ENCODE measurements around the gene EDRF1.

The EDRF1 gene

GRCh38 chr10:125721035-125721434 is 1.5 kb downstream of the EDRF1 start:
- H3K4me1 ChIP-seq = no peaks in the 10 kb centered on the region
- TF ChIP-seq CTCF (IDR thresholded peaks at IDR 0.05; ENCODE audit: low read depth, low read length) = no peak
- DNase-seq = no peak
- H3K27me3 ChIP-seq = no peaks in the 10 kb centered on the region
- no peaks in the 10 kb centered on the region for H3K9me3 ChIP-seq
- H3K4me3 ChIP-seq (ENCODE audit: low read depth, low read length) = no peak overlapping the region; the same call in 1 of the 2 replicates
- peaks cover 38% of the 10 kb centered on the region for H3K36me3 ChIP-seq

DNA sequence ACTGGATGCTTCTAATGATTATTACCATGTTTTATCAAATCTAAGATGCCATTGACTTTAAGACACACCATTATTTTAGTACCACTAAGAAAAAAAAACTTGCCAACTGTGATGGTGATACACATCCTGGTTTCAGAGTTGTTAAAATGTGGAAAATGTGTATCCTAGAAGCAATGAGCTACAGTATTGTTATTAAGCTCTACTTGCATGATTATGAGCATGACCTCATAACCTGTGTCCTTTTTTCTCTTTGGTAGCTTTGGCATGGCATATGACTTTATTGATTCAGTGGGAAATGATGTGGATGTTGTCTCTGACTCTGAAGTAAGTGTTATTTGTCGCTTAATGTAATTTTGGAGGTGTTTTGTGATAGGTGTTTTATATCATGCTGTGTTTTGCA is 3.3 kb downstream of the EDRF1 start:
- H3K4me1 ChIP-seq = no peaks in the 10 kb centered on the region
- peaks cover 55% of the 10 kb centered on the region for H3K36me3 ChIP-seq
- TF ChIP-seq CTCF (IDR thresholded peaks at IDR 0.05; ENCODE audit: low read depth, low read length) = no peak
- H3K27me3 ChIP-seq = no peaks in the 10 kb centered on the region
- no peak overlapping the region for H3K4me3 ChIP-seq (ENCODE audit: low read depth, low read length)
- no peaks in the 10 kb centered on the region for H3K9me3 ChIP-seq
- no peak for DNase-seq

GRCh38 chr10:125726914-125727313 is 7.4 kb downstream of the EDRF1 start:
- Histone ChIP-seq H3K36me3 (peaks cover 78% of the 10 kb centered on the region), H3K4me3 (ENCODE audit: low read depth, low read length) (no peak overlapping the region), H3K4me1 (no peaks in the 10 kb centered on the region), H3K9me3 (no peaks in the 10 kb centered on the region), H3K27me3 (no peaks in the 10 kb centered on the region)
- DNase-seq = no peak
- TF ChIP-seq CTCF (IDR thresholded peaks at IDR 0.05; ENCODE audit: low read depth, low read length) = no peak

DNA sequence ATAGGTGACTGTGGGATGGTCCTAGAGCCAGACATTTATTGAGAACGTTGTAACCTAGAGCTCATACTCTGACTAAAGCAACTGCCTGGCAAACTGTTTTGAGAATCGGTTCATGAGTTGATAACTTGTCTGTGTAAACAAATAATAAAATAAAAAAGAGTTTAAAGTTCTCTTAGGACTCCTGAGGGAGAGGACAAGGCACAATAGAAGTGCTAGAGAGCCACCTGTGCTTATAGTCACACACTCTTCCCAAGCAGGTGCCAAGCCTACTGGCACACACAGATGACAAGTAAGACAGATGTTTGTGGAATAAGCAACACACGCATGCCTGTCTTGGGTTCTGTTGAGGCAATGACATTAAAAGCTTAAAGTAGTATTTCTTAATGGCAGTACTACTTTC is 7.9 kb downstream of the EDRF1 start:
- H3K36me3 ChIP-seq = peaks cover 76% of the 10 kb centered on the region
- no peaks in the 10 kb centered on the region for H3K27me3 ChIP-seq
- no peak overlapping the region for H3K4me3 ChIP-seq (ENCODE audit: low read depth, low read length)
- no peaks in the 10 kb centered on the region for H3K9me3 ChIP-seq
- DNase-seq = no peak
- TF ChIP-seq CTCF (IDR thresholded peaks at IDR 0.05; ENCODE audit: low read depth, low read length) = no peak
- H3K4me1 ChIP-seq = no peaks in the 10 kb centered on the region

GRCh38 chr10:125734148-125734547 is 14.6 kb downstream of the EDRF1 start:
- no peak for TF ChIP-seq CTCF (IDR thresholded peaks at IDR 0.05; ENCODE audit: low read depth, low read length)
- H3K4me3 ChIP-seq (ENCODE audit: low read depth, low read length) = no peak overlapping the region
- H3K27me3 ChIP-seq = no peaks in the 10 kb centered on the region
- no peaks in the 10 kb centered on the region for H3K4me1 ChIP-seq
- no peak for DNase-seq
- H3K36me3 ChIP-seq = peaks cover 75% of the 10 kb centered on the region
- H3K9me3 ChIP-seq = no peaks in the 10 kb centered on the region

DNA sequence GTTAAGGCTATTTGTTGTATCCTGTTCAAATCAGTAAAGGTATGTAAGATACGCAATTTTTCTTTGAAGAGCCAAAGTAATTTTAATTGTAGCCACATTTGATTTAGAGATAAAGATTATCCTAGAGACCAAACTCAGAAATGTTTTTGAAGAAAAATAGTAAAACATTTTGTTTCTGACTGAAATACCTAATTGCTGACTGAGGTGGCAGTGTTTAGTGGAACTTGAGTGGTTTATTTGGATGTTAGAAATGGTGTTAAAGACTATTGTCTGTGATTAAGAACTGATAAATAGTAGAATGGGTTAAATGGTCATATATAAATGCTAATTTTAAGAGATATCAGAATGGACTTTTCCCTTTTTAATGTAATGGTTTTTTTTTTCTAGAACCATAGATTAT is 15.3 kb downstream of the EDRF1 start:
- no peak for DNase-seq
- Histone ChIP-seq H3K36me3 (peaks cover 75% of the 10 kb centered on the region), H3K9me3 (no peaks in the 10 kb centered on the region), H3K4me3 (ENCODE audit: low read depth, low read length) (no peak overlapping the region), H3K27me3 (no peaks in the 10 kb centered on the region), H3K4me1 (no peaks in the 10 kb centered on the region)
- TF ChIP-seq CTCF (IDR thresholded peaks at IDR 0.05; ENCODE audit: low read depth, low read length) = no peak

Data from BE2C (cell line).